H9 (cell line): ENCODE data around the gene CACNA2D3. TPM values are rescaled to one million over a fixed set of nuclear protein-coding genes. Genes with fewer than 3 reads are reported as not detected.

Experiments
- DNase-seq: peaks from one replicate; pipeline ENCODE4 v3.0.0-alpha.2; 2017
- H2AFZ ChIP-seq: one replicate; pipeline ENCODE4 v1.6.1; 2013; ENCODE audit warnings: mild to moderate bottlenecking, low read length, control low read depth, moderate library complexity
- H2AK5ac ChIP-seq: 2 replicates; pipeline ENCODE4 v1.6.1; 2013; ENCODE audit warnings: low read length, control low read depth, mixed read lengths; ENCODE audit not compliant: insufficient read length
- H2BK120ac ChIP-seq: one replicate; pipeline ENCODE4 v1.6.1; 2013; ENCODE audit warnings: low read depth, mild to moderate bottlenecking, low read length, control low read depth, inconsistent platforms; ENCODE audit not compliant: poor library complexity, severe bottlenecking
- H2BK12ac ChIP-seq: 2 replicates; pipeline ENCODE4 v1.6.1; 2013; ENCODE audit warnings: low read length, control low read depth, mixed read lengths, low read depth; ENCODE audit not compliant: insufficient read length
- H2BK15ac ChIP-seq: 2 replicates; pipeline ENCODE4 v1.6.1; 2013; ENCODE audit warnings: low read depth, low read length, control low read depth
- H2BK20ac ChIP-seq: one replicate; pipeline ENCODE4 v1.6.1; 2013; ENCODE audit warnings: low read depth, mild to moderate bottlenecking, low read length, control low read depth, inconsistent platforms; ENCODE audit not compliant: poor library complexity, severe bottlenecking
- H2BK5ac ChIP-seq: 2 replicates; pipeline ENCODE4 v1.6.1; 2013; ENCODE audit warnings: low read length, control low read depth, mixed read lengths; ENCODE audit not compliant: insufficient read length
- H3K14ac ChIP-seq: 2 replicates; pipeline ENCODE4 v1.6.1; 2013; ENCODE audit warnings: low read length, control low read depth; ENCODE audit not compliant: insufficient read depth
- H3K18ac ChIP-seq: 2 replicates; pipeline ENCODE4 v1.6.1; 2013; ENCODE audit warnings: low read depth, mild to moderate bottlenecking, mixed read lengths, low read length, control low read depth; ENCODE audit not compliant: insufficient read length
- H3K23ac ChIP-seq: 2 replicates; pipeline ENCODE4 v1.6.1; 2013; ENCODE audit warnings: low read length, control low read depth, mixed read lengths, low read depth; ENCODE audit not compliant: insufficient read length
- H3K23me2 ChIP-seq: 2 replicates; pipeline ENCODE4 v1.6.1; 2013; ENCODE audit warnings: low read depth, mild to moderate bottlenecking, mixed read lengths, low read length, control low read depth; ENCODE audit not compliant: insufficient read length, poor library complexity, severe bottlenecking
- H3K27ac ChIP-seq: 2 replicates; pipeline ENCODE4 v1.5.1; 2013; ENCODE audit warnings: low read length, control low read depth, mixed read lengths, low read depth; ENCODE audit not compliant: insufficient read length
- H3K27me3 ChIP-seq: 2 replicates; pipeline ENCODE4 v1.6.1; 2013; ENCODE audit warnings: low read length, control low read depth, inconsistent platforms; ENCODE audit not compliant: insufficient read depth
- H3K4ac ChIP-seq: 2 replicates; pipeline ENCODE4 v1.6.1; 2013; ENCODE audit warnings: low read depth, mild to moderate bottlenecking, control low read depth, inconsistent platforms, low read length, moderate library complexity
- H3K4me1 ChIP-seq: 2 replicates; pipeline ENCODE4 v1.6.1; 2013; ENCODE audit warnings: low read length, control low read depth, inconsistent platforms; ENCODE audit not compliant: insufficient read depth
- H3K4me2 ChIP-seq: 2 replicates; pipeline ENCODE4 v1.6.1; 2013; ENCODE audit warnings: low read length, control low read depth, mixed read lengths; ENCODE audit not compliant: insufficient read length, insufficient read depth
- H3K56ac ChIP-seq: 2 replicates; pipeline ENCODE4 v1.6.1; 2013; ENCODE audit warnings: low read depth, mild to moderate bottlenecking, mixed read lengths, low read length, control low read depth; ENCODE audit not compliant: insufficient read length
- H3K79me1 ChIP-seq: 2 replicates; pipeline ENCODE4 v1.6.1; 2013; ENCODE audit warnings: low read depth, mild to moderate bottlenecking, moderate library complexity, low read length, control low read depth, inconsistent platforms; ENCODE audit not compliant: insufficient read depth, poor library complexity, severe bottlenecking
- H3K79me2 ChIP-seq: 2 replicates; pipeline ENCODE4 v1.6.1; 2013; ENCODE audit warnings: low read length, control low read depth, inconsistent platforms; ENCODE audit not compliant: insufficient read depth
- H3K9ac ChIP-seq: 2 replicates; pipeline ENCODE4 v1.6.1; 2013; ENCODE audit warnings: low read length, control low read depth, mixed read lengths; ENCODE audit not compliant: insufficient read length; ENCODE audit errors: extremely low read depth
- H3K9me3 ChIP-seq: one replicate; pipeline ENCODE4 v1.6.1; 2013; ENCODE audit warnings: low read depth, low read length, inconsistent platforms; ENCODE audit not compliant: control insufficient read depth
- H3T11ph ChIP-seq: one replicate; pipeline ENCODE4 v1.6.1; 2013; ENCODE audit warnings: mild to moderate bottlenecking, low read length, control low read depth, inconsistent platforms
- H4K20me1 ChIP-seq: one replicate; pipeline ENCODE4 v1.6.1; 2013; ENCODE audit not compliant: control insufficient read depth, insufficient read length, insufficient read depth
- H4K5ac ChIP-seq: 2 replicates; pipeline ENCODE4 v1.6.1; 2013; ENCODE audit warnings: low read depth, mild to moderate bottlenecking, mixed read lengths, low read length, control low read depth; ENCODE audit not compliant: insufficient read length
- H4K8ac ChIP-seq: replicated peaks from 2 replicates; pipeline ENCODE4 v1.6.1; 2013; ENCODE audit warnings: low read length, control low read depth, mixed read lengths, low read depth; ENCODE audit not compliant: insufficient read length
- H4K91ac ChIP-seq: 2 replicates; pipeline ENCODE4 v1.6.1; 2013; ENCODE audit warnings: low read depth, mild to moderate bottlenecking, moderate library complexity, mixed read lengths, low read length, control low read depth; ENCODE audit not compliant: insufficient read length
- H3K27ac Mint-ChIP-seq, 3 experiments: 2 replicates in 2 of 3; 3 replicates in 1 of 3; pipeline ENCODE4 v1.8.0; 2020 to 2021; ENCODE audit warnings: mixed read lengths in 3 of 3, mild to moderate bottlenecking in 1 of 3, moderate library complexity in 1 of 3
- H3K27me3 Mint-ChIP-seq: 2 replicates; pipeline ENCODE4 v1.8.0; 2021; ENCODE audit warnings: low read depth, mild to moderate bottlenecking, moderate library complexity, mixed read lengths
- H3K36me3 Mint-ChIP-seq, 3 experiments: 2 replicates in 2 of 3; 3 replicates in 1 of 3; pipeline ENCODE4 v1.8.0; 2020 to 2021; ENCODE audit warnings: low read depth in 3 of 3, mixed read lengths in 3 of 3; ENCODE audit not compliant: insufficient read depth in 1 of 3
- H3K4me1 Mint-ChIP-seq, 2 experiments: 2 replicates each; pipeline ENCODE4 v1.8.0; 2020; ENCODE audit warnings: mixed read lengths in 2 of 2
- H3K4me3 Mint-ChIP-seq, 2 experiments: 2 replicates in 1 of 2; 3 replicates in 1 of 2; pipeline ENCODE4 v1.8.0; 2020 to 2021; ENCODE audit warnings: mild to moderate bottlenecking in 2 of 2, mixed read lengths in 2 of 2, moderate library complexity in 1 of 2
- H3K9me3 Mint-ChIP-seq, 2 experiments: 2 replicates in 1 of 2; 3 replicates in 1 of 2; pipeline ENCODE4 v1.8.0; 2020; ENCODE audit warnings: mild to moderate bottlenecking in 2 of 2, mixed read lengths in 2 of 2, moderate library complexity in 1 of 2
- CTCF ChIP-seq: fragments of 200-600 bp; sonication (generic); conservative IDR thresholded peaks from 3 replicates; pipeline ENCODE4 v1.8.0; 2021; ENCODE audit warnings: antibody characterized with exemption, mild to moderate bottlenecking
- WGBS: extraction: QIAGEN DNeasy Blood & Tissue Kit; methylation state at CpG from one replicate; pipeline ENCODE4 v1.1.7; 2013; ENCODE audit warnings: missing lambda C conversion rate, low lambda C conversion rate, mixed read lengths; ENCODE audit not compliant: insufficient read length; ENCODE audit errors: extremely low coverage; 5-methylcytosine and 5-hydroxymethylcytosine counted together
- total RNA-seq: library from RNA; stranded (reverse); gene quantifications from 2 replicates; pipeline ENCODE4 v1.2.1, GENCODE V29; 2021

CACNA2D3 gene
- total RNA-seq, 1 experiment from 2014 or later: 3.2 TPM

- no peaks in the 10 kb centered on the region for H3K4me1 ChIP-seq
- Mint-ChIP-seq H3K36me3 (no peaks in the 10 kb centered on the region; a peak in 2 of 7 replicates), H3K9me3 (peaks cover 4 to 5% of the 10 kb centered on the region in 2 experiments; a peak in 3 of 5 replicates), H3K27ac (no peak overlapping the region), H3K4me3 (no peak overlapping the region), H3K4me1 (peaks cover 10 to 14% of the 10 kb centered on the region in 2 experiments; a peak in 3 of 4 replicates), H3K27me3 (no peaks in the 10 kb centered on the region)
- H3K4ac ChIP-seq: no peak overlapping the region
- no peak overlapping the region for H3K27ac ChIP-seq
- no peaks in the 10 kb centered on the region for H3K27me3 ChIP-seq
- H3K79me2 ChIP-seq: no peaks in the 10 kb centered on the region
- no peak overlapping the region for H2AFZ ChIP-seq
- no peak overlapping the region for H4K91ac ChIP-seq
- no peak overlapping the region for H3K9ac ChIP-seq
- no peak overlapping the region for H2AK5ac ChIP-seq
- no CpG with 5 or more reads among the region's 13 CpGs for WGBS
- no peak overlapping the region for H2BK5ac ChIP-seq
- H2BK20ac ChIP-seq: no peak overlapping the region
- peak; percentile 21; the same call in 1 of the 3 replicates for TF ChIP-seq CTCF
- H3K79me1 ChIP-seq: no peaks in the 10 kb centered on the region
- no peak overlapping the region for H4K8ac ChIP-seq
- no peak overlapping the region for H3K56ac ChIP-seq
- no peaks in the 10 kb centered on the region for H4K20me1 ChIP-seq
- H3K9me3 ChIP-seq: no peaks in the 10 kb centered on the region
- H3K23me2 ChIP-seq: no peaks in the 10 kb centered on the region
- no peak overlapping the region for H3K23ac ChIP-seq
- no peak overlapping the region for H3K14ac ChIP-seq
- DNase-seq: no peak
- no peak overlapping the region for H2BK12ac ChIP-seq
- no peak overlapping the region for H3K18ac ChIP-seq
- no peak overlapping the region for H3T11ph ChIP-seq
- no peak overlapping the region for H4K5ac ChIP-seq
- H3K4me2 ChIP-seq: no peak overlapping the region
- H2BK120ac ChIP-seq: no peak overlapping the region
- no peak overlapping the region for H2BK15ac ChIP-seq
Observed at GRCh38 chr3:54243056-54243931, 120.9 kb downstream of the CACNA2D3 start.
